C1 segment of cervical spinal cord (tissue), 14 donors: ENCODE data around the gene MYO5B.
"Not testable (repeated sequence)": the region's sequence is repeated elsewhere in the genome, so short reads cannot be mapped to it uniquely, and the experiment has no call there.

Source experiments
- DNase-seq, 14 donors: peaks; one replicate each; lab custom pipeline; 2025; lab: John Stamatoyannopoulos, UW

The MYO5B gene

DNA sequence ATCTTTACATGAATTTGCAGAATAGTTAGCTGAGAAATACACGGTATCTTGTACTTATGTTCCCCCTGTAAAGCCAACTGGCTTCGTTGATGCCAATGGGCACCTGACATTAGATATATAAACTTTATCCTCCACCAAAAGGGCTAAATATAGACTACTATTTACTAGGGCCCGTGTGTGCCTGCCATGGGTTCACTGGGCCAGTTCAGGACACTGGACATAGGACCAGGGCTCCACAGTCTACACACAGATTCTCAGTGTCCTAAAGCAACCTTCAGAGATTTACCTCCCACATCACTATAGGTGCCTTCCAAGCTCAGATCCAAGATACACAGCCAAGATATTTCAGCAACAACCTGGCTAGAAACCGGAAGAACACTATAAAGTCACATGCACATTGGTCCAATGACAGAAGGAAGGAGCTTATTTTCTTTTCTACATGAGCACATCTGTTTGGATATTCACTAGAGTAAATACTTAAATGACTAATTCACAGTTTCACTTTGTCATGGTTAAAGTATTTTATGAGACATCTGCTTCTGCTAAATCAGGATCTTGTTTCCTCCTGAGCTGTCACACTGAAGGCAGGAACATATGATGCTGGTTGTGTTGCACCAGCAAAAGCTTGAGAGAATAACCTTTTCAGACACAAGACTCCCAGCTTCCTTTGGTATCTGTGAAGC lies 95.1 kb downstream of the MYO5B start:
- DNase-seq: no peak

- peak in 2 of 14 donors; percentile 3 to 34 for DNase-seq
Measured at GRCh38 chr18:50097702-50098101, 97.2 kb downstream of the MYO5B start.

GRCh38 chr18:50096766-50097435 lies 98.0 kb downstream of the MYO5B start:
- no peak for DNase-seq

- DNase-seq: not testable (repeated sequence)
Measured at GRCh38 chr18:50094786-50095185, 100.2 kb downstream of the MYO5B start.

DNA sequence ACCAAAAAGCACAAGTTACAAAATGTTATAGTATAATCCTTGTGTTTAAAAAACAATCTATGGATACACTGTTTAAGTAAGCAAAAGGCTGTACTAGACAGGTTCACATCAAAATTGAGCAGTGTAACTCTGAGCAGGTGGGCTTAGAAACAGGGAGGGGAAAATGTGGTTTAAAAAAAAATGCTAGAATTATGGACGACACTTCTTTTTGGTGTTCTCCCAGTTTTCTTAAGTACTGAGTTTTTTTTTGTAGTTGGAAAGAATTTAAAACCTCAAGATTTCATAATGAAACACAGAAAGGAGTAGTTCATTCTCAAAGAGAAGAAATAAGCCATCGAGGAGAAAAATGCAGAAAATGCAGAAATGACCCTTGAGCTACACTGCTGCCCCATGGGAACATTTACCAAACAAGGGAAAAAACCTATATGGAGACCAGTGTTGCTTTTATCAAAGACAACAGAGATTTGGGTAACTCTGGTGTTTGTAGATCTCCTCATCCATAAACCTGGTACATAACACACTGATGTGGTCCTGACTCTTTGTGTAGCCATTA lies 100.7 kb downstream of the MYO5B start:
- no peak for DNase-seq

- DNase-seq: no peak
Measured at GRCh38 chr18:50093366-50094064, 101.4 kb downstream of the MYO5B start.

DNA sequence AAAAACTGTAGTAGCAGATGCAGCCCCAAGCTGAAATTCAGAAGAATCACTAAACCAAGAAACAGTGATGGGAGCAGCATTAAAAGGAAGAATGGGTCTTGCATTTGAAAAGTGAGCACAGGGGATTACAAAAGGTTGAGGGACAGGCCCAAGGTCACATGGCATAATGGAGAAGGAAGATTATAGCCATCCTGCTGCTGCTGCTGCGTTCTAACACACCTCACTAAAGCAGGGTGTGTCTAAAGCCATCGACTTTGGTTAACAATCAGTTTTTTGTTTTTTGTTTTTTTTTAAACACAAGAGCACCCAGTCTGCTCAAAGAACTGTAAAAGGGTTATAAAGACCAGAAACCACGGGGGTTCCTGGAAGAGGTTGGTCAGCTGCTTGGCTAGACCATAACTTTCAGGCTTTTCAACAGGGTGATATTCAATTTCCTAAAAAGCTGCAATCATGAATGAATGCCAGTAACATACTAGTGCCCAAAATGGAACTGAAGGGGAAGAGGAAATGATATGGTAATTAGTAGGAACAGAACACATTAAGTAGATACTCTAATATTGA lies 102.6 kb downstream of the MYO5B start:
- DNase-seq: no peak

GRCh38 chr18:50091509-50092244 lies 103.3 kb downstream of the MYO5B start:
- DNase-seq: no peak

GRCh38 chr18:50090370-50091312 lies 104.3 kb downstream of the MYO5B start:
- no peak for DNase-seq

DNA sequence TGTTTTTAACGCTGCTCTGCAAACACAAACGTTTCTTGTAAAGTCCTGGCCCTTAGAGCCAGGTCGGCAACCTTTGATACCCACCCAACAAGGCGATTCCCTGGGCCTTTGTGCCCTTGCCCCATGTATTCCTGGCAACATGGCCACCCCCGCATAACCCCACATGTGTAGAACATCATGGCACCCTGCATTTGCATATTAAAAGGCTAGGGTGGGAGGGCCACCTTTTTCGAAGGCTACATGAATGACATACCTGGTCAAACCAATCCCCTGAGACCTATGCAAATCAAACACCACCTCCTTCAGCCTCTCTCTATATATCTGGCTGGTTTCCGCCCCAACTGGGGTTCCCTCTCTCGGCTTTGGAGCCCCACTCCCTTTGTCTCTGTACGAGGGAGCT lies 105.2 kb downstream of the MYO5B start:
- no peak for DNase-seq

- no peak for DNase-seq
Measured at GRCh38 chr18:50083708-50084107, 111.2 kb downstream of the MYO5B start.

DNA sequence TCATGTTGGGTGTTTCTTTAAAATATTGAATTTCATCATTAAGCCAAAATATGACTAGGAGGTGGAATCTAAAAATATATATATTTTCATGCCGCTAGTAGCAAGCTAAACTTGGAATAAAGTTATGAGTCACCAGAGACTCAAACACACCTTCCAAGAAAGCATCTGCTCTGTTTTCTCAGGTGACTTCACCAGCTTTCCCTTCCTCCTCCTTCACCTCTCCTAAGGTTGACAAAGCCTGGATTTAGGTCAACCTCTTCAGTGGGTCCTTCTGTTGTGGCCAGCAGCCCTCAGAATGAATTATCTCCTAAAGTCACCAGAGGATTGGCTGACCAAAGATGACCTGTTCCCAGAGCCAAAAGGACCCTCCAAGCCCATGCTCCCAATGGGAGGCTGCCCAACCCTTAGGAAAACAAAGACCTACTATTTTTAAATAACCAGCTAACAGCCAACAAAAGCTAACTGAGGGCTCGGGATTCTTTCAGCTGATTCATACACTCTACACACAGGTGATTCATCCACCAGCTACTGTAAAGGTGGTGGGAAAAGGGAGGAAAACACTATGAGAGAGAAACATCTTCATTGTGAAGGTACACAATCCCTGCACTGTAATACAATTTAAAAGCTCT lies 113.9 kb downstream of the MYO5B start:
- no peak for DNase-seq

GRCh38 chr18:50080316-50080715 lies 114.6 kb downstream of the MYO5B start:
- DNase-seq: peak in 1 of 14 donors; percentile 18

GRCh38 chr18:50079571-50080295 lies 115.2 kb downstream of the MYO5B start:
- peak; percentile 2 to 81 (median 43) for DNase-seq

GRCh38 chr18:50076277-50076676 lies 118.7 kb downstream of the MYO5B start:
- no peak for DNase-seq

DNA sequence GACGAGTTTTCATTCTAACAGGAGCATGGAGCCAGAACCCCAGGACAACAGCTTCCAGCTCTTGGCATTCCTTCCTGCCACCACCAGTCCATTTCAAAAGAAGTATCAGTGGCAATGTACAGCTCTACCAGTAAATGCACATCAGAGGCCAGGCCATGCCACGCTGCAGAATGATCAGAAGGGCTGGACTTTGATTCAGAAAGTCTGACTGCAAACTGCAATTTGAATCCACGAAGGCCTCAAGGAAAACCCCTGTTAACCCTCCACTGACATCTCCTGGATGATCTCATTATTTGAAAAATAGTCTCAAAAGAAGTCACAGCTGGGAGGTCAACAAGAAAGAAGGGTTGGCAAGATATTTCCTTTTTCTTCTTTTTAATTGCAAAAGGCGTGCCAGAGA lies 119.2 kb downstream of the MYO5B start:
- DNase-seq: no peak

GRCh38 chr18:50074404-50074803 lies 120.5 kb downstream of the MYO5B start:
- no peak for DNase-seq

DNA sequence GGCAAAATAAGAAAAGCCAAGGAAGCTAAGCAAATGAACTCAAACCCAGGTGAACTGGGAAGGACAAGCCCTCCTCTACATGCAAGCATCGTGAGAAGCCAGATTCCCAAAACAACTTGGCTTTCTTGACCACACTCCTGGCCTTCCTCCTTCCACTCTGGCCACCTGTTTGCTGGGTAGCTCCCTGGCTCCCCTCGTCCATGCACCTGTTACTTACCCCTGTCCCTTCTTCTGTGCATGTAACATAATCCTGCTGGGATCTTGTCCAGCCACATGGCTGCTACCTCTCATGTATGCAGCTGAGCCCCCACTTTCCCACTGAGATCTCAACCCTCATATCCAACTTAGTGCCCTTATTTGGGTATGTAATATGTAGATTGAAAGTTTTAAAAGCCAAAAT lies 121.6 kb downstream of the MYO5B start:
- no peak for DNase-seq

DNA sequence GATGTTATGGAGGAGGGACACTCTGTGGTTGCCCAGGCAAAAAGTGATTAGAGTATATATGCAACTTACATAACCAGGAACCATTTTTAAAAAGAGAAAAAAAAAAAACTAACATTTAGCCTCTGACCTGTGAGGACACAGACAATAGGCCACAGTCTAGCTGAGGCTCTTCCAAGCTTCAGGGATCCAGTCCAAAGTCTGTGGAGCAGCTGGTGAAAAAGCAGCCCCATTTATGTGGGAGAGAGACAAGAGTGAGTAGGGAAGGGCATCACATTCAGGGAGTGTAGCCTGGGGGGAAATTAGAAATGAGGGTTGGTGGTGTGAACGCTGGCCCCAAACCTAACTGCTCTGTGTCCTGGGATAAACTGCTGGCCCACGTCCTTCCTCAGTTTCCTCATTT lies 122.8 kb downstream of the MYO5B start:
- no peak for DNase-seq
